SK-N-DZ (cell line): ENCODE data around the gene HPF1. TPM values are rescaled to one million over a fixed set of nuclear protein-coding genes. Genes with fewer than 3 reads are reported as not detected.
A peak's percentile ranks its signal among the peaks of the same experiment; 100 is the strongest.
"Not testable (repeated sequence)": the region's sequence is repeated elsewhere in the genome, so short reads cannot be mapped to it uniquely, and the experiment has no call there.

ENCODE experiments used
- DNase-seq: peaks from one replicate; pipeline ENCODE4 v3.0.0-alpha.2; 2015; ENCODE audit warnings: low spot score
- polyA plus RNA-seq, 2 experiments: library from polyadenylated mRNA; depleted of rRNA; stranded (reverse); fragments of >200 nt; gene quantifications; 2 replicates each; pipeline ENCODE4 v1.2.3, GENCODE V29; 2014

Gene HPF1
- polyA plus RNA-seq (2014; cell fraction: cytosol; rRNA removed), result 72.8 and 86.7 TPM in 2 replicates
- polyA plus RNA-seq (2014; cell fraction: nucleus; rRNA removed), result 38.5 and 53.5 TPM in 2 replicates

- peak; percentile 94 for DNase-seq
These were observed at the start of gene HPF1 for GRCh38 chr4:169757575-169758184. Gene HPF1 (minus strand): TSS chr4:169757944. CDS start chr4:169757877, 67 bp downstream.

- DNase-seq, result not testable (repeated sequence)
These were observed 49.0 kb upstream of the HPF1 start for GRCh38 chr4:169806770-169807169.

- DNase-seq, result no peak
These were observed 45.7 kb upstream of the HPF1 start for GRCh38 chr4:169803413-169803812.

- no peak for DNase-seq
These were observed 45.1 kb upstream of the HPF1 start for GRCh38 chr4:169802873-169803272.

- DNase-seq, result no peak
These were observed 42.8 kb upstream of the HPF1 start for GRCh38 chr4:169800541-169800940.

- DNase-seq, result no peak
These were observed 41.5 kb upstream of the HPF1 start for GRCh38 chr4:169799260-169799659.

GRCh38 chr4:169795585-169795984 lies 37.8 kb upstream of the HPF1 start:
- no peak for DNase-seq

- DNase-seq, result peak; percentile 91
These were observed 33.9 kb upstream of the HPF1 start for GRCh38 chr4:169791527-169792156.

- DNase-seq, result no peak
These were observed 33.3 kb upstream of the HPF1 start for GRCh38 chr4:169791062-169791461.

- DNase-seq, result no peak
These were observed 17.0 kb upstream of the HPF1 start for GRCh38 chr4:169774466-169775445.

GRCh38 chr4:169773889-169774288 lies 16.1 kb upstream of the HPF1 start:
- DNase-seq, result no peak

GRCh38 chr4:169771556-169772080 lies 13.9 kb upstream of the HPF1 start:
- DNase-seq, result not testable (repeated sequence)

GRCh38 chr4:169770416-169770815 lies 12.7 kb upstream of the HPF1 start:
- no peak for DNase-seq

- no peak for DNase-seq
These were observed 10.6 kb upstream of the HPF1 start for GRCh38 chr4:169768385-169768784.

- DNase-seq, result peak; percentile 19
These were observed 9.0 kb upstream of the HPF1 start for GRCh38 chr4:169766741-169767140.

GRCh38 chr4:169765835-169766234 lies 8.1 kb upstream of the HPF1 start:
- DNase-seq, result peak; percentile 86

GRCh38 chr4:169761846-169762245 lies 4.1 kb upstream of the HPF1 start:
- DNase-seq, result no peak

GRCh38 chr4:169758401-169758962 lies 738 bp upstream of the HPF1 start:
- DNase-seq, result no peak

- DNase-seq, result no peak
These were observed 671 bp downstream of the HPF1 start for GRCh38 chr4:169756971-169757574.

- DNase-seq, result no peak
These were observed 12.5 kb downstream of the HPF1 start for GRCh38 chr4:169745291-169745690.

- DNase-seq, result no peak
These were observed 13.1 kb downstream of the HPF1 start for GRCh38 chr4:169744601-169745000.
